ENCODE data around the gene LSM4. TPM values are rescaled to one million over a fixed set of nuclear protein-coding genes. Genes with fewer than 3 reads are reported as not detected.

LSM4 gene
- total and polyA plus RNA-seq, 2 of the 13 experiments (the other 11 are each of a cell fraction or from before 2014, with no cell fraction given), result 65.8 to 166 TPM

GRCh38 chr19:18281082-18282020 is 41.5 kb downstream of the LSM4 start, which contains the start of gene JUND (continued):
- TF ChIP-seq YY1 (IDR thresholded peaks at IDR 0.05; ENCODE audit: insufficient read depth, insufficient replicate concordance, low read depth, low read length) (peak; percentile 48), SP140L (CRISPR knock-in tag; IDR thresholded peaks at IDR 0.05; ENCODE audit: borderline replicate concordance) (no peak), EHMT2 (IDR thresholded peaks at IDR 0.05; ENCODE audit: borderline replicate concordance, low read depth, low read length) (no peak), PAWR (CRISPR knock-in tag; IDR thresholded peaks at IDR 0.05; ENCODE audit: borderline replicate concordance) (no peak), SKI (IDR thresholded peaks at IDR 0.05; ENCODE audit: partially characterized antibody) (peak; percentile 71), ZNF33A (CRISPR knock-in tag; IDR thresholded peaks at IDR 0.05; ENCODE audit: borderline replicate concordance) (no peak), ZNF607 (CRISPR knock-in tag; IDR thresholded peaks at IDR 0.05; ENCODE audit: borderline replicate concordance) (no peak; the same call in 1 of the 2 replicates), MED1 (CRISPR knock-in tag; IDR thresholded peaks at IDR 0.05) (peak; percentile 78), DNMT1 (CRISPR knock-in tag; IDR thresholded peaks at IDR 0.05) (no peak), CBFB (CRISPR knock-in tag; IDR thresholded peaks at IDR 0.05) (no peak), HIC2 (CRISPR knock-in tag; IDR thresholded peaks at IDR 0.05; ENCODE audit: low read depth) (no peak), FOXA1 (IDR thresholded peaks at IDR 0.05) (no peak), FOXA1 (CRISPR knock-in tag; IDR thresholded peaks at IDR 0.05) (0 out of 2 replicates have a peak, but pooled peaks have one; percentile 27), ZC3H13 (CRISPR knock-in tag; IDR thresholded peaks at IDR 0.05) (peak; percentile 94), ZNF782 (CRISPR knock-in tag; IDR thresholded peaks at IDR 0.05; ENCODE audit: borderline replicate concordance) (no peak), AGO2 (optimal IDR thresholded peaks at IDR 0.05; ENCODE audit: low read depth, low read length) (peak; percentile 39), RXRA (CRISPR knock-in tag; IDR thresholded peaks at IDR 0.05) (no peak), ZNF790 (CRISPR knock-in tag; IDR thresholded peaks at IDR 0.05; ENCODE audit: borderline replicate concordance) (peak; percentile 58; the same call in 1 of the 2 replicates), ZNF576 (CRISPR knock-in tag; IDR thresholded peaks at IDR 0.05) (no peak), ZNF749 (CRISPR knock-in tag; IDR thresholded peaks at IDR 0.05; ENCODE audit: borderline replicate concordance) (peak; percentile 49; the same call in 1 of the 2 replicates), FOXK1 (CRISPR knock-in tag; IDR thresholded peaks at IDR 0.05; ENCODE audit: borderline replicate concordance, low read depth) (peak; percentile 45; the same call in 1 of the 2 replicates), ZNF768 (CRISPR knock-in tag; IDR thresholded peaks at IDR 0.05) (peak; percentile 10; the same call in 1 of the 2 replicates), MAF1 (CRISPR knock-in tag; IDR thresholded peaks at IDR 0.05; ENCODE audit: borderline replicate concordance) (no peak), ZNF136 (CRISPR knock-in tag; IDR thresholded peaks at IDR 0.05; ENCODE audit: low read depth) (peak; percentile 59; the same call in 1 of the 2 replicates), ZBTB7B (CRISPR knock-in tag; IDR thresholded peaks at IDR 0.05) (0 out of 2 replicates have a peak, but pooled peaks have one; percentile 6), ATRX (CRISPR knock-in tag; IDR thresholded peaks at IDR 0.05; ENCODE audit: borderline replicate concordance) (no peak), SUZ12 (IDR thresholded peaks at IDR 0.05; ENCODE audit: low read depth, low read length) (peak; percentile 39; the same call in 1 of the 2 replicates), ZNF629 (CRISPR knock-in tag; conservative IDR thresholded peaks at IDR 0.05) (no peak)
- TF ChIP-seq, protein P1, sequence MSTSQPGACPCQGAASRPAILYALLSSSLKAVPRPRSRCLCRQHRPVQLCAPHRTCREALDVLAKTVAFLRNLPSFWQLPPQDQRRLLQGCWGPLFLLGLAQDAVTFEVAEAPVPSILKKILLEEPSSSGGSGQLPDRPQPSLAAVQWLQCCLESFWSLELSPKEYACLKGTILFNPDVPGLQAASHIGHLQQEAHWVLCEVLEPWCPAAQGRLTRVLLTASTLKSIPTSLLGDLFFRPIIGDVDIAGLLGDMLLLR (CRISPR knock-in tag; IDR thresholded peaks at IDR 0.05), result peak; percentile 54; the same call in 1 of the 2 replicates
